ENCODE data around the gene PTPRN2. TPM values are rescaled to one million over a fixed set of nuclear protein-coding genes. Genes with fewer than 3 reads are reported as not detected.

The PTPRN2 gene
- total and polyA plus RNA-seq, 2 donors (not counting 3 experiments of a cell fraction or from before 2014, with no cell fraction given) = 0.62 to 0.88 TPM

DNA sequence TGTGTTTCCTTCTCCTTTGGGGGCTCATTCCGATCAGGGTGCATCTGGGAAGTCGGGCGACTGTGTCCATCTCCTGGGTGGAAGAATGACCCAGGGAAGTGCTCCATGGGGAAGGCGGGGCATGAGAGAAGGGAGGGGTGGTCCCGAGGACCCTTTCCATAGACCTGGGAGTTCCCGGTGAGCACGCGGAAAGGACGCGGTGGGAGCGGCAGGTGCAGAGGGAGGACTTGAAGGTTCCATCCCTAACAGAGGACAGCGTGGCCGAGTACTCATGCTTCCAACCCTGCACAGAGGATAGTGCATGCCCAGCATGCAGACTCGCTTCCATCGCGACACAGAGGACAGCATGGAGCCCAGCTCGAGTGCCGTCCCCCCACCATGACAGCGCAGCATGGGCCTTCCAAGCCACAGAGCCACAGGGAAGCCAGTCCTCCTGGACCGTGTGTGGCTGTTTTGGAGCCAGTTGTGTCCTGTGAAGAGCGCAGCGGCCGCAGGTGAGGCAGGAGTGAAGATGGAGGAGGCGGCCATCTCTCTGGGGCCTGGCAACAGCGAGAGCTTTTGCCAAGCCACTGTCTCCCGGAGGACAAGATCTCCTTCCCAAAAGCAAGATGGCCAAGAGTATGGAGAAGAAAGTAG is 969.4 kb downstream of the PTPRN2 start:
- H3K36me3 ChIP-seq (ENCODE audit: control insufficient read depth in 2 of 2, extremely low read depth in 1 of 2, insufficient read depth in 2 of 2, low read length in 2 of 2) = no peaks in the 10 kb centered on the region
- DNase-seq (ENCODE audit: low read depth, low spot score) = no peak
- POLR2A ChIA-PET = no interaction called here
- H3K4me1 ChIP-seq (ENCODE audit: control insufficient read depth, extremely low read depth, insufficient read depth, low read length) = no peaks in the 10 kb centered on the region
- no peaks in the 10 kb centered on the region for H3K79me2 ChIP-seq (ENCODE audit: control insufficient read depth, insufficient read depth, low read length)
- no TSS peak for BruUV-seq (replicated peaks)
- dilution Hi-C loops (cut with MboI; ENCODE audit: extremely low pct_ligation_motif_present, low sequenced_read_pairs) = no loop called here
- TF ChIP-seq, protein P1, sequence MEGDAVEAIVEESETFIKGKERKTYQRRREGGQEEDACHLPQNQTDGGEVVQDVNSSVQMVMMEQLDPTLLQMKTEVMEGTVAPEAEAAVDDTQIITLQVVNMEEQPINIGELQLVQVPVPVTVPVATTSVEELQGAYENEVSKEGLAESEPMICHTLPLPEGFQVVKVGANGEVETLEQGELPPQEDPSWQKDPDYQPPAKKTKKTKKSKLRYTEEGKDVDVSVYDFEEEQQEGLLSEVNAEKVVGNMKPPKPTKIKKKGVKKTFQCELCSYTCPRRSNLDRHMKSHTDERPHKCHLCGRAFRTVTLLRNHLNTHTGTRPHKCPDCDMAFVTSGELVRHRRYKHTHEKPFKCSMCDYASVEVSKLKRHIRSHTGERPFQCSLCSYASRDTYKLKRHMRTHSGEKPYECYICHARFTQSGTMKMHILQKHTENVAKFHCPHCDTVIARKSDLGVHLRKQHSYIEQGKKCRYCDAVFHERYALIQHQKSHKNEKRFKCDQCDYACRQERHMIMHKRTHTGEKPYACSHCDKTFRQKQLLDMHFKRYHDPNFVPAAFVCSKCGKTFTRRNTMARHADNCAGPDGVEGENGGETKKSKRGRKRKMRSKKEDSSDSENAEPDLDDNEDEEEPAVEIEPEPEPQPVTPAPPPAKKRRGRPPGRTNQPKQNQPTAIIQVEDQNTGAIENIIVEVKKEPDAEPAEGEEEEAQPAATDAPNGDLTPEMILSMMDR (IDR thresholded peaks at IDR 0.05; ENCODE audit: extremely low read depth in 1 of 2, insufficient read depth in 1 of 2, low read depth in 1 of 2, low read length in 2 of 2) = no peak
- no peak for TF ChIP-seq EZH2 (IDR thresholded peaks at IDR 0.05; ENCODE audit: borderline replicate concordance, low read depth, low read length, severe bottlenecking)
- H3K9me3 ChIP-seq (replicated peaks; ENCODE audit: control insufficient read depth, insufficient read depth, low read length) = no peaks in the 10 kb centered on the region
- no peak overlapping the region for H2AFZ ChIP-seq (ENCODE audit: low read depth, low read length)
- intact Hi-C loops (cut with micrococcal nuclease) = no loop called here
- no peaks in the 10 kb centered on the region for H4K20me1 ChIP-seq (replicated peaks; ENCODE audit: control insufficient read depth, extremely low read depth, insufficient read depth, low read length)
- CTCF ChIA-PET = no interaction called here
- H3K4me2 ChIP-seq (ENCODE audit: insufficient read depth, low read length) = no peak overlapping the region
- no peak overlapping the region for H3K9ac ChIP-seq (replicated peaks; ENCODE audit: extremely low read depth, insufficient read depth, low read length)
- peaks cover 0 to 4% of the 10 kb centered on the region in 2 experiments for H3K27me3 ChIP-seq (ENCODE audit: control insufficient read depth in 2 of 2, insufficient read depth in 2 of 2, low read length in 2 of 2)
- H3K9me1 ChIP-seq (replicated peaks; ENCODE audit: control insufficient read depth, extremely low read depth, insufficient read depth, low read length) = no peaks in the 10 kb centered on the region
- H3K27ac ChIP-seq (ENCODE audit: insufficient read depth, low read depth, low read length) = no peak overlapping the region
- no peak overlapping the region for H3K4me3 ChIP-seq (replicated peaks in 1 of 3; ENCODE audit: insufficient read depth in 1 of 3, low read depth in 1 of 3, low read length in 3 of 3)
- no peak for FAIRE-seq

DNA sequence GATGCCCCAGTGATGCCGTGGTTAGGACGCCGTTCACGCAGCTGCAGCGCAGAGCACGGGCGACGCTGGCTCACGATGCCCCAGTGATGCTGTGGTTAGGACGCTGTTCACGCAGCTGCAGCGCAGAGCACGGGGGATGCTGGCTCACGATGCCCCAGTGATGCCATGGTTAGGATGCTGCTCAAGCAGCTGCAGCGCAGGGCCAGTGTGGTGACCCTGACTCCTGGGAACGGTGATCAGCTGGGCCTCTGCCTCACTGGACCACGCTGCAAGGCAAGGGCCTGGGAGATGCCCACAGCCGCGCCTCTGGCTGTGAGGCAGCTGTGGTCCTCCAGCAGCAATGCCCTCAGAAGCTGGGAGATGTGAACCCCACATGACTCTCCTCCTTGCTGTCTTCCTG is 970.2 kb downstream of the PTPRN2 start:
- Histone ChIP-seq H3K27ac (ENCODE audit: insufficient read depth, low read depth, low read length) (no peak overlapping the region), H3K9ac (replicated peaks; ENCODE audit: extremely low read depth, insufficient read depth, low read length) (no peak overlapping the region), H3K4me1 (ENCODE audit: control insufficient read depth, extremely low read depth, insufficient read depth, low read length) (no peaks in the 10 kb centered on the region), H3K36me3 (ENCODE audit: control insufficient read depth in 2 of 2, extremely low read depth in 1 of 2, insufficient read depth in 2 of 2, low read length in 2 of 2) (no peaks in the 10 kb centered on the region), H3K9me3 (replicated peaks; ENCODE audit: control insufficient read depth, insufficient read depth, low read length) (no peaks in the 10 kb centered on the region), H3K27me3 (ENCODE audit: control insufficient read depth in 2 of 2, insufficient read depth in 2 of 2, low read length in 2 of 2) (peaks cover 0 to 4% of the 10 kb centered on the region in 2 experiments), H3K9me1 (replicated peaks; ENCODE audit: control insufficient read depth, extremely low read depth, insufficient read depth, low read length) (no peaks in the 10 kb centered on the region), H4K20me1 (replicated peaks; ENCODE audit: control insufficient read depth, extremely low read depth, insufficient read depth, low read length) (no peaks in the 10 kb centered on the region), H3K4me2 (ENCODE audit: insufficient read depth, low read length) (no peak overlapping the region), H2AFZ (ENCODE audit: low read depth, low read length) (no peak overlapping the region), H3K79me2 (ENCODE audit: control insufficient read depth, insufficient read depth, low read length) (no peaks in the 10 kb centered on the region), H3K4me3 (replicated peaks in 1 of 3; ENCODE audit: insufficient read depth in 1 of 3, low read depth in 1 of 3, low read length in 3 of 3) (no peak overlapping the region)
- no peak for DNase-seq (ENCODE audit: low read depth, low spot score)
- intact Hi-C loops (cut with micrococcal nuclease) (no loop called here), dilution Hi-C loops (cut with MboI; ENCODE audit: extremely low pct_ligation_motif_present, low sequenced_read_pairs) (no loop called here)
- TF ChIP-seq EZH2 (IDR thresholded peaks at IDR 0.05; ENCODE audit: borderline replicate concordance, low read depth, low read length, severe bottlenecking) = no peak
- TF ChIP-seq, protein P2, sequence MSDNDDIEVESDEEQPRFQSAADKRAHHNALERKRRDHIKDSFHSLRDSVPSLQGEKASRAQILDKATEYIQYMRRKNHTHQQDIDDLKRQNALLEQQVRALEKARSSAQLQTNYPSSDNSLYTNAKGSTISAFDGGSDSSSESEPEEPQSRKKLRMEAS (IDR thresholded peaks at IDR 0.05; ENCODE audit: insufficient read depth, insufficient read length) = no peak
- TF ChIP-seq FOS (IDR thresholded peaks at IDR 0.05; ENCODE audit: borderline replicate concordance, insufficient read depth, low read length) = no peak
- TF ChIP-seq POLR2A (IDR thresholded peaks at IDR 0.05; ENCODE audit: low read depth, low read length) = no peak
- no peak for TF ChIP-seq POLR2AphosphoS5 (IDR thresholded peaks at IDR 0.05; ENCODE audit: insufficient read depth, low read depth, low read length)
- TF ChIP-seq MYC (IDR thresholded peaks at IDR 0.05; ENCODE audit: low read depth, low read length) = no peak
- FAIRE-seq = no peak
- ChIA-PET POLR2A (no interaction called here), CTCF (no interaction called here)
- no TSS peak for BruUV-seq (replicated peaks)

Data from endothelial cell of umbilical vein (primary cell).